Measurements from ENCODE around the gene PDE6B. TPM values are rescaled to one million over a fixed set of nuclear protein-coding genes. Genes with fewer than 3 reads are reported as not detected.
A peak's percentile ranks its signal among the peaks of the same experiment; 100 is the strongest.

The PDE6B gene
- total and polyA plus RNA-seq, 2 experiments from 2014 or later: 3.4 to 5.0 TPM

- Mint-ChIP-seq H3K9me3 (no peaks in the 10 kb centered on the region; the same call in 1 of the 3 replicates), H3K4me3 (peak overlapping the region; percentile 65), H3K36me3 (ENCODE audit: low read depth) (no peaks in the 10 kb centered on the region; the same call in 2 of the 3 replicates), H3K27me3 (ENCODE audit: insufficient read depth, low read depth, poor library complexity) (peaks cover 6% of the 10 kb centered on the region), H3K4me1 (peaks cover 25% of the 10 kb centered on the region), H3K27ac (peak overlapping the region; percentile 57; the same call in 1 of the 2 replicates)
- Histone ChIP-seq H3K9me2 (ENCODE audit: insufficient read depth) (no peaks in the 10 kb centered on the region), H3K4me3 (peak overlapping the region; percentile 63), H4K20me1 (replicated peaks; ENCODE audit: insufficient read depth) (no peaks in the 10 kb centered on the region), H3K36me3 (ENCODE audit: insufficient read depth) (no peaks in the 10 kb centered on the region), H3F3A (replicated peaks; ENCODE audit: low read depth) (peaks cover 8% of the 10 kb centered on the region; the same call in 1 of the 2 replicates), H3K4me2 (peak overlapping the region; percentile 91), H3K27me3 (ENCODE audit: insufficient read depth) (no peaks in the 10 kb centered on the region), H3K27ac (ENCODE audit: low read depth) (no peak overlapping the region), H3K79me2 (replicated peaks; ENCODE audit: insufficient read depth) (no peaks in the 10 kb centered on the region), H2AFZ (peak overlapping the region; percentile 98), H3K4me1 (ENCODE audit: insufficient read depth) (peaks cover 8% of the 10 kb centered on the region)
- peak; percentile 62 for ATAC-seq
- peak; percentile 77 for DNase-seq (ENCODE audit: low spot score)
- TF ChIP-seq NANOG (IDR thresholded peaks at IDR 0.05; ENCODE audit: borderline replicate concordance) (no peak), ZNF331 (CRISPR knock-in tag; IDR thresholded peaks at IDR 0.05; ENCODE audit: low read depth) (no peak), POLR2AphosphoS5 (IDR thresholded peaks at IDR 0.05; ENCODE audit: low read depth) (peak; percentile 54)
Measured at GRCh38 chr4:687971-688853, 62.8 kb downstream of the PDE6B start.

DNA sequence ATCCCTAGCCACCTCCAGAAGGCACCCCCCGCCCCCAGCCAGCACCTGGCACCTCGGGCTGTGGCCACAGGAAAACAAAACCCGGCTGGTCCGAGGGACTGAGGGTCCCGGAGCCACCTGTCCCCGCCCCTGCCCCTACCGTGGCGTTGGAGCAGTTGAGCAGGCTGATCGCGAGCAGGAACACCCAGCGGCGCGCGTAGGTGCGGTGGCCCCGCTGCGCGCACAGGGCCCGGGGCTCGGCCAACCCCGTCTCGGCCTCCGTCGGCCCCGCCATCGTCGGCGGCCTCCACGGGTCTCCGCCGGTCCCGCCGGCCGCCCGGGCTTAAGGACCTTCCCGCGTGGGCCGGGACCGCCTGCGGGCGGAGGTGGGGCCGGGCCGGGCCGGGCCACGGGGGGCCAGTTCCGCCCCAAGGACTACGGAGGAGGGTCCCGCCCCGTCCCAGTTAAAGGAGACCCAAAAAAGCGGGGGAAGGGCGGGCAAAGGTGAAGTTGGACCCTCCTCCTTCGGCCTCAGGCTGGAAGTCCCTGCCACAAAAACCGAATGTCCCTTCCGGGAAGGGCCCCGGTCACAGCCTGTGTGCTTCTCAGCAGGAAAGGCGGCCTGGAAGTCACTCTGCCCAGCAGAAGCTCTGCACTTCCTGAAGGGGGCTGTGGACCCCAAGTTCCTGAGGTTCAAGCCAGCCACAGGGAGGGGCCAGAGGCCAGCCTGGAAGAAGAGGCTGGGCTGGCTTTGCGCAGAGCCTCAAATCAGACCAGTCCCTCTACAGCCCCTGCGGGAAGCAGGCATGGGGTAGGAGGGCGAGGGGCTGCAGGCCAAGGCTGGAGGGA, 63.7 kb downstream of the PDE6B start, which contains the start of gene SLC49A3:
Gene SLC49A3 (minus strand): TSS at position 298 of the 828 bp plus-strand sequence. CDS start 24 bp downstream, at position 274.
- DNase-seq (ENCODE audit: low spot score) (peak; percentile 78), ATAC-seq (peak; percentile 29)
- peak within 1 kb of the TSS; percentile 98 for H2AFZ ChIP-seq
- no peaks in the 10 kb centered on the region for H3K36me3 ChIP-seq (ENCODE audit: insufficient read depth)
- no peaks in the 10 kb centered on the region for H4K20me1 ChIP-seq (replicated peaks; ENCODE audit: insufficient read depth)
- H3K4me1 ChIP-seq (ENCODE audit: insufficient read depth): peaks cover 8% of the 10 kb centered on the region
- Mint-ChIP-seq H3K4me3 (peak within 1 kb of the TSS; percentile 65), H3K27ac (no peak within 1 kb of the TSS), H3K27me3 (ENCODE audit: insufficient read depth, low read depth, poor library complexity) (peaks cover 5% of the 10 kb centered on the region), H3K4me1 (peaks cover 24% of the 10 kb centered on the region), H3K36me3 (ENCODE audit: low read depth) (no peaks in the 10 kb centered on the region; the same call in 2 of the 3 replicates), H3K9me3 (no peaks in the 10 kb centered on the region; the same call in 1 of the 3 replicates)
- peak within 1 kb of the TSS; percentile 91 for H3K4me2 ChIP-seq
- H3K27me3 ChIP-seq (ENCODE audit: insufficient read depth): no peaks in the 10 kb centered on the region
- H3F3A ChIP-seq (replicated peaks; ENCODE audit: low read depth): 0 out of 2 replicates have a peak, but pooled peaks cover 3% of the 10 kb centered on the region
- H3K79me2 ChIP-seq (replicated peaks; ENCODE audit: insufficient read depth): no peaks in the 10 kb centered on the region
- no peak within 1 kb of the TSS; the same call in 1 of the 2 replicates for H3K27ac ChIP-seq (ENCODE audit: low read depth)
- TF ChIP-seq, protein P1, sequence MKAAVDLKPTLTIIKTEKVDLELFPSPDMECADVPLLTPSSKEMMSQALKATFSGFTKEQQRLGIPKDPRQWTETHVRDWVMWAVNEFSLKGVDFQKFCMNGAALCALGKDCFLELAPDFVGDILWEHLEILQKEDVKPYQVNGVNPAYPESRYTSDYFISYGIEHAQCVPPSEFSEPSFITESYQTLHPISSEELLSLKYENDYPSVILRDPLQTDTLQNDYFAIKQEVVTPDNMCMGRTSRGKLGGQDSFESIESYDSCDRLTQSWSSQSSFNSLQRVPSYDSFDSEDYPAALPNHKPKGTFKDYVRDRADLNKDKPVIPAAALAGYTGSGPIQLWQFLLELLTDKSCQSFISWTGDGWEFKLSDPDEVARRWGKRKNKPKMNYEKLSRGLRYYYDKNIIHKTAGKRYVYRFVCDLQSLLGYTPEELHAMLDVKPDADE (IDR thresholded peaks at IDR 0.05): 0 out of 2 replicates have a peak, but pooled peaks have one; percentile 37
- TF ChIP-seq ZNF462 (CRISPR knock-in tag; IDR thresholded peaks at IDR 0.05) (no peak), POLR2AphosphoS5 (IDR thresholded peaks at IDR 0.05; ENCODE audit: low read depth) (peak; percentile 66)
- TF ChIP-seq, protein P2, sequence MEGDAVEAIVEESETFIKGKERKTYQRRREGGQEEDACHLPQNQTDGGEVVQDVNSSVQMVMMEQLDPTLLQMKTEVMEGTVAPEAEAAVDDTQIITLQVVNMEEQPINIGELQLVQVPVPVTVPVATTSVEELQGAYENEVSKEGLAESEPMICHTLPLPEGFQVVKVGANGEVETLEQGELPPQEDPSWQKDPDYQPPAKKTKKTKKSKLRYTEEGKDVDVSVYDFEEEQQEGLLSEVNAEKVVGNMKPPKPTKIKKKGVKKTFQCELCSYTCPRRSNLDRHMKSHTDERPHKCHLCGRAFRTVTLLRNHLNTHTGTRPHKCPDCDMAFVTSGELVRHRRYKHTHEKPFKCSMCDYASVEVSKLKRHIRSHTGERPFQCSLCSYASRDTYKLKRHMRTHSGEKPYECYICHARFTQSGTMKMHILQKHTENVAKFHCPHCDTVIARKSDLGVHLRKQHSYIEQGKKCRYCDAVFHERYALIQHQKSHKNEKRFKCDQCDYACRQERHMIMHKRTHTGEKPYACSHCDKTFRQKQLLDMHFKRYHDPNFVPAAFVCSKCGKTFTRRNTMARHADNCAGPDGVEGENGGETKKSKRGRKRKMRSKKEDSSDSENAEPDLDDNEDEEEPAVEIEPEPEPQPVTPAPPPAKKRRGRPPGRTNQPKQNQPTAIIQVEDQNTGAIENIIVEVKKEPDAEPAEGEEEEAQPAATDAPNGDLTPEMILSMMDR (conservative IDR thresholded peaks at IDR 0.05; ENCODE audit: low read depth in 2 of 2): peak; percentile 17 to 50; a peak in 3 of 4 replicates
- peak within 1 kb of the TSS; percentile 63 for H3K4me3 ChIP-seq
- H3K9me2 ChIP-seq (ENCODE audit: insufficient read depth): no peaks in the 10 kb centered on the region

Data from GM23338 (cell line).